GM19467 (cell line): Measurements from ENCODE around the gene RAB37.

Experiments used
- ATAC-seq: cut with Tn5 transposase; IDR thresholded peaks from one replicate; pipeline ENCODE4 v1.9.1; 2021; ENCODE audit warnings: mild to moderate bottlenecking, moderate library complexity; ENCODE audit not compliant: unreplicated experiment

The RAB37 gene

GRCh38 chr17:74736513-74737298 is at the start of gene RAB37:
Gene RAB37 (plus strand): TSS chr17:74737256. CDS start chr17:74737273, 17 bp downstream.
- no peak for ATAC-seq

GRCh38 chr17:74687886-74688285 is 49.2 kb upstream of the RAB37 start:
- ATAC-seq, result no peak

DNA sequence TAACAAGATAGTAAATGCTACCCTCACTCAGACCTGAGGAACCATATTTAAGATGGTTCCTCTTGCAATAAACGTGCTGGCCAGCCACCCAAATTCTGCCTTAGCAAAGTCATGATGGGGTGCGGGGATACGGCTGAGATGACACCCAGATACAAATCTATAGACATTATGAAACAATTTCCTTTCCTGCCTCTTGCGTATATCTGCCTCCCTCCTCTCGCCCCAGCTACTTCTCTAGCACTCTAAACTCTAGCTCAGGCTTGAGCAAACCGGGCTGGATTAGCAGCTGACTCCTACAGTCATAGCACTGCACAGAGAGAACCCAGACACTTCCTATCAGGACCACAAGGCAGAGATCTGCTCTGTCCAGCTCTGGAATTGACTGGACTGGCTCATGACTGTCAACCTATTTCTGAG is 46.6 kb upstream of the RAB37 start:
- ATAC-seq, result no peak

GRCh38 chr17:74691151-74691550 is 45.9 kb upstream of the RAB37 start:
- no peak for ATAC-seq

DNA sequence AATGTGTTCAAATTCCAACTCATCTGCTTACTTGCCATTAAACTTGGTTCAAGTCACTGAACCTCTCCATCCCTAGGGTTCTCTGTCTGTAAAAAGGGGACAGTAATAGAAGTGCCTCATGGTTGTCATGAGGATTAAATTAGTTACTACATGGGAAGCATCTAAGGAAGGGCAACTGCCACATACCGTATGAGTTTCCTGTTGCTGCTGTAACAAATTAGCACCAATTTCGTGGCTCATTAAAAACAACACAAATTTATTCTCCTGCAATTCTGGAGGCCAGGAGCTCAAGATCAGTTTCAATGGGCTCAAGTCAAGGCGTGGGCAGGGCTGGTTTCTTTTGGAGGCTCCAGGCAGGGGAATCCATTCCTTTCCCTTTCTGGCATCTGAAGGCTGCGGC is 43.0 kb upstream of the RAB37 start:
- ATAC-seq, result no peak

GRCh38 chr17:74695629-74696028 is 41.4 kb upstream of the RAB37 start:
- ATAC-seq, result no peak

DNA sequence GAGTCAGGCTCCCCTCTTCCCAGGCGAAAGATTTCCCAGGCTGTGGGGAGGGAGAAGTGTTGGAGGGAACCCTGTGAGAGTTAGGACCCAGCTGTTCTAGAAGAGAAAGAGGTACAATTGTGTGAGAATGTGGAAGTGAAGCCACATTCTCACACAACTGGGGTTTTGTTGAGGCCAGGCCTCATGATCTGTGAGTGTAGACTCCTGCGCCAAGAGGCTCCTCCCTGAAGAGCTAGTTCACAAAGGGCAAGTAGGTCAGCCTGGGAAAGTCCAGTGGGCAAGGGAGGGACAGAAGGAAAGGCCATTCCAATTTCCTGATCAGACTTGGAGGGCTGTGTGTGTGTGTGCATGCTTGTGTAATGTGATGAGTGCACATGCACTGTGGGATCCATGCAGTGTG is 39.5 kb upstream of the RAB37 start:
- ATAC-seq, result no peak

- ATAC-seq, result no peak
These were observed 39.0 kb upstream of the RAB37 start for GRCh38 chr17:74698069-74698468.

GRCh38 chr17:74699236-74699635 is 37.8 kb upstream of the RAB37 start:
- no peak for ATAC-seq

DNA sequence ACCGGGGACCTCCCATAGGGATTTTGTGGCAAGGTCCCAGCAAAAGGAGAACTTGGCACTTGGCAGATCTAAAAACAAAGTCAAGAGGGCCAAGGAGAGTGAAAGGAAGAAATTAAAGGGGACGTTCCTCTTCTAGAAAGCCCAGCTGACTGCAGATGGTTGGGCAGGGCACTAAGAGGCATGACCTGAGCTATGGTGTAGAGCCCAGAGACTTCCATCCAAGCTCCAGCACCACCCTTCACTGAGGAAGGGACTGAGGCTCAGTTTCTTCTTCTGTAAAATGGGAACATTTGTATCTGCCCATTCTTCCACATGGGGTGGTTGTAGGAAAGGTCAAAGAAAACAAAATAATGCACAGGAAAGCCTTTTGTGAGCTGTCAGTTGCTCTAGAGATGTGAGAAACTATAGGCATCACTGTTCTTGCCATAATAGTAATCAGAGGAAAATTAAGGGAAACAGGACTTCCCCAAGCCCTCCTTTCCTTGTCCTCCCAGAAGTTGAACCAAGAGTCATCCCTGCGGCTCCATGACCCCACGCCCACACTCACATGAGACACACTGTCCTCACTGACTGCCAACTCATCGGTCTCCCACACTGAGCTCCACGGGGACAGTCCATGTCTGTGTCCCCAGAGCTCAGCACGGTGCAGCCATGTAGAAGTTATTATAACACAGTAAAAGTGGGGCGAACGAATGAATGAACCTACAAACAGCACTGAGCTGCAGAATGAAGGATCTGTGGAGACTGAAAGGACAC is 34.8 kb upstream of the RAB37 start:
- no peak for ATAC-seq

DNA sequence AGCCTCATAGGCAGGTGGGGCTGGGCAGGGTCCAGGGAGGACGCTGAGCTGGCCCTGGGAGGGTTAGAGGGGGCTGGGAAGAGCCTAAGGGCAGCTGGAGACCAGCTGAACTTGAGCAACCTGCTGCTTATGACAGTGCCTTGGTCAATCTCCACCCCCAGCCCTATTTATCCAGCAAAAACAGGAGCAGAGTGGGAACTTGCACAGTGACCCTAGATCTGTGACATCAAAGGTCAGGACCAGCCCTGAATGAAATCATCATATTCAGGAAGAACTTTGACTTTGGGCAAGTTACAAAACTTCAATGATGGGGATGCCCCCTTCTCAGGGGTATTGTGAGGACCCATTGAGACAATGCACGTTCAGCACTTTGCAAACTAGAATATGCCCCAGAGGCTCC is 33.7 kb upstream of the RAB37 start:
- no peak for ATAC-seq

DNA sequence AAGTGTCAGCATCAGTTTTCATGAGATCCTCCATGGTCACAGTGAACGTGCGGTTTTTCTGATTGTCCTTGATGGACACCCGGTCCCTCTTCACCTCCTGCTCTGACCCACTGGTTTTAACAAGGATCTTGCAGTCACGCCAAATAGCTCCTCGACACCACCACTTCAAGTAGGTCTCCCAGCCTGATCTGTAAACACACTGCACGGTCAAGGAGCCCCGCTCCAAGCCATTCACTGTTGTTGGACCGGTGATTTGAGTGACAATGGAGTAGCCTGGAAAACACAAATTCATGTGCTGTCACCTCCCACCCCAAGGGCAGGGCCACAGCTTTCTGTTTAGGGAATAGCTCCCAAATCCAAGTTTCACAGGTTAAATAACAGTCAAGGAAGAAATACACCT is 32.5 kb upstream of the RAB37 start:
- ATAC-seq, result no peak

DNA sequence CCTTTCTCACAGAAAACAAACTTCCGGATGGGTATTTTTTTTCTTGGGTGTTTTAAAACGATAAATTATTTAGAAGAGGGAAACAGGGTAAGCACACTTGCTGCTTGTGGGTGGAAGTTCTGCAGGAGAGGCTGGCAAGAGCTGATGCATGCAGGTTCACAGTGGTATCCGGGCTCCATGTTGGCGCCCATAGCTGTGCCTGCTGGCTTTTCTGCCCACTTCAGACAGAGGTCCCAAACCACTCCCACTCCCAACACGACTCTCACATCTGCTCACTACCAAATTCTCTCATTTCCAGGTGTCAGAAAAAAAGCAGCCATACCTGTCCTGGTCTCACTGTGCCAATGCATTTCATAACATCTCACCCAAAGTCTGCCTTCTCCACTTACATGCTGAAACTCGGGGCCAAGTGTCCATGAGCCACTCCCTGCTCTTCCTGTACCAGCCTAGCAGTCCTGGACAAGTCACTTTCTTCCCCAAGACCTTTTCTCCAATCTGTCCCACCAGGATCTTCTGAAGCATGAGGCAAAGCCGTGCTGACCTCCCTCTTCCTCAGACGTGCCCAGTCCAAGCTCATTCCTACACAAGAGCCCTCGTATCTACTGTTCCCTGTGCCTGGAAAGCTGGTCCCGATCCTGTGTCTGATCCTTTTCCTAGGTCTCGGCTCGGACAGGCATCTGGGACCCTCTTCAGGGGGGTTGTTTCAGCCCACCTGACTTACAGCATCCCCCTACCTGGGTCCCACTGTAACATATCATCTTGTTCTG is 25.8 kb upstream of the RAB37 start:
- ATAC-seq, result no peak

DNA sequence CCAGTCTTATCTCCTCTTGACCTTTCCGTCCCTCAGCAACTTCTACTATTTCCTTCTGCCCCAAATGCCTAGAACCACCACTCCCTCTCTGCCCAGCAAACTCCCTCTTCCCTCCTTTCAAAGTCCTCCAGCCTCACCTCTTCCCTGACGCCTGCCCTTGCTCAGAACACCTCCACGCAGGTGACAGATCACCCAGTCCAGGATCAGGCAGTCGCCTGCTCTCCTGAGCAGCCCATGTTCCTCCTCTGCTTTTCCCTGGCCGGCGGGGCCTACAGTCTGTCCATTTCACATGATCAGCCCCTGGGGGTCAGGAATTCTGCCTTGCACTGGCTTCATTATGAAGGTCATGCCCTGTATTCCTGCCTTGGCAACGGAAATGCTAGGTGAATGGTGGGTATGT is 24.8 kb upstream of the RAB37 start:
- no peak for ATAC-seq

- no peak for ATAC-seq
These were observed 24.3 kb upstream of the RAB37 start, which contains the start of gene CD300LF for GRCh38 chr17:74712756-74713155. Gene CD300LF (minus strand): TSS chr17:74712923. CDS start chr17:74712866, 57 bp downstream.

- ATAC-seq, result no peak
These were observed 23.8 kb upstream of the RAB37 start for GRCh38 chr17:74713171-74713755.

GRCh38 chr17:74715144-74715543 is 21.9 kb upstream of the RAB37 start:
- ATAC-seq, result no peak

DNA sequence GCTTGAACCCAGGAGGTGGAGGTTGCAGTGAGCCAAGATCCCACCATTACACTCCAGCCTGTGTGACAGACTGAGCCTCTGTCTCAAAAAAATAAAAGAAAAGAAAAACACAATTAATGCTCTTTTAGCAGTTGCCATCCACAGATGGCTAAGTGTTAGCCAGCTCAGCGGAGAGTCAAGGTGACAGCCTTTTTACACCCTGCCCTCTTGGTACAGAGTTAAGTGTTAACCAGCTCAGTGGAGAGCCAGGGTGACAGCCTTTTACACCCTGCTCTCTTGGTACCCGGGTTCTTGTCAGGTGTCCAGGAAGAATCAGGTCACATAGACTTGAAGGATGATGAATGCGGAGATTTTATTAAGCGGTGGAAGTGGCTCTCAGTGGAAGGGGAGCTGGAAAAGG is 16.6 kb upstream of the RAB37 start:
- no peak for ATAC-seq

GRCh38 chr17:74722782-74723181 is 14.3 kb upstream of the RAB37 start:
- ATAC-seq, result no peak

GRCh38 chr17:74723891-74724290 is 13.2 kb upstream of the RAB37 start:
- ATAC-seq, result no peak

DNA sequence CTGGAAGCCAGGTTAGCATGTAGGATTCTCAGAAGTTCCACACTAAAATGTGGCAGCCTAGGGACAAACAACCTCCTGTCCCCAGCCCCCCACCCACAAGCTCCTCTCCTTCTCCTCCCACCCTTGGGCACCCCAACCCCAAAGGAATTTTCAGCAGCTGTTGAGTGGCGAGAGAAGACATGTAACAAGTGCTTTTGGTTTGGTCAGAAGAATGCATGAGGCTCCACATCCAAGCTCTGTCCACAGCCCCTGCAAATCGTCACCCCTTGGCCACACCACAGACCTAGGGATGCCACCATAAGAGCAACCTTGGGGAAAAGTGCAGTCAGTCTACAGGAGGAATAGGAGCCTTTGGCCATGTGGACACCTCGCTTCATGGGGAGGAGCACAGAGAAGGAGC is 11.9 kb upstream of the RAB37 start:
- ATAC-seq, result no peak
